HTERT RPE-1 (cell line): ENCODE measurements around the gene RTN4RL1.

Source experiments
- in situ Hi-C: fragments of 300-500 bp; cut with MboI; formaldehyde crosslinking; loops from 4 replicates; pipeline ENCODE4 v1.14.3; 2020; ENCODE audit warnings: low sequenced_read_pairs

RTN4RL1 gene

DNA sequence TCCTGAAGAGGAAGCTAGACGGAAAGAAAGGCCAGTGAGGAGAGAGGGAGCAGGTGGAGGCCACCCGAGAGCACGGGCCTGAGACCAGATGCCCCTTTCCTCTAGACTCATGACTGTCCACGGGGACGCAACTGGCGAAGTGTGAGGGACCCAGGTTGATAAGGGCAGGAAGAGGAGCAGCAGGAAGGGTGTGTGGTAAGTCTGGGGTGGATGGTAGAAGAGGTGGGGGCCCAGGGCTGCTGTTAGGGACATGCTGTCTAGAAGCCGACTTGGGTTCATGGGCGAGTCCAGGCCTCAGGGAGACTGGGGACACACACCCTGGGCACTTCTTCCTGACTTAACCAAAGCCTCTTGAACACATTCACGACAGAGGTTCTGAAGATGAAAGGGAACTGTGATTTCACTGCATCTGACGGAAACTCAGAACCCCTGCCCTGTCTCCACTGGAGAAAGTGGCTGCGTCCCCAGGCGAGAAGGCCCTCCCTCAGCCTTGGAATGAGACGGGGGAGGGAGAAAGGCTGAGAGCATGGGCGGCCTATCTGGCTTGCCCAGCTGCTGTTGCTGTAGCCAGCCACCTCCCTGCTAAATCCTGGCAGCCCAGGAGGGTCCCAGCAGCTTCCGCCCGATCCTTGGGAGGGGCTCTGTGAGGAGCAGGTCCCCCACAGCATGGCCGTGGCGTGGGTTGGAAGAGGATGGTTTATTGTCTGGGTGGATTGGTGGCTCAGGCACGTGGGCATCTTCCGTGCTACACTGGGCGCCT lies 35.7 kb upstream of the RTN4RL1 start:
- in situ Hi-C loops, result loop anchor here (25.0 kb wide), 1 partner anchor 176 kb away; no protein-coding TSS in a partner anchor

- in situ Hi-C loops, result loop anchor here (25.0 kb wide), 1 partner anchor 177 kb away; no protein-coding TSS in a partner anchor
Measured at GRCh38 chr17:2060385-2060658, 35.2 kb upstream of the RTN4RL1 start.

DNA sequence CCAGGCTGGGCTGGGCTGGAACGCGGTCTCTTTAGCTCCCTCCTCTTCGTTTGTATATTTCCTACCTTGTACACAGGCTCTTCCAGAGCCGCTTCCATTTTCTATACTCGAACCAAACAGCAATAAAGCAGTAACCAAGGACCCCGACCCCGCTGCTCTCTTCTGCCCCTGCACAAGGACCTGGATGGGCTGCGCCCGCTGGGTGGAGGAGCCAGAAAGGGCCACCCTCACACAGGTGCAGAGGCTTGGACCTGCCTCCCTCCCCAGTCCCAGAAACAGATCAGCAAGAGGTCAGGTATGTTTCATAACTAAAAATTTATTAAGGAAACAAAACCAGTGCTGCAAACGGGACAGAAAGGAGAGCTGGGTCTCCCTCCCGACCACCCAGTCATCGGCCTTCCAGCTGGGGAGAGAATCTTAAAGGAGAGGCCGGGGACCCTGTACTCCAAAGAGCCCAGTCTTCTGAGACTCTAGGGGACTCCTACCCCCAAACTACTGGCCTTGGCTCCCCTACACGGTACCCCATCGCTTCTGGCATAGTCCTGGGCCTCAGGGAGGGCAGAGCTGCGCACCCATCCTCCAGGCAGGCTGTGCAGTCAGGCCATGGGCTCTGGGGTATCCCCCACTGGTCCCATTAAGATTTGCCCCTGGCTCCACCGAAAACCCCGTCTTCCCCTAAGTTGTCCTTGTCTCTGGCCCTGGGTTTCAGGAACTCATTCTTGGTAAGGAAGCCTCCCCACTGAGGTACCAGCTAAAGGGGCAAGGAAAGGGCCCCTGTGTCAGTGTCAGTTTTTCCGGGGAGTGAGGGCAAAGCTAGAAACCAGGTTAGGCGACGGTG lies 34.6 kb upstream of the RTN4RL1 start:
- in situ Hi-C loops, result loop anchor here (25.0 kb wide), 1 partner anchor 178 kb away; no protein-coding TSS in a partner anchor

DNA sequence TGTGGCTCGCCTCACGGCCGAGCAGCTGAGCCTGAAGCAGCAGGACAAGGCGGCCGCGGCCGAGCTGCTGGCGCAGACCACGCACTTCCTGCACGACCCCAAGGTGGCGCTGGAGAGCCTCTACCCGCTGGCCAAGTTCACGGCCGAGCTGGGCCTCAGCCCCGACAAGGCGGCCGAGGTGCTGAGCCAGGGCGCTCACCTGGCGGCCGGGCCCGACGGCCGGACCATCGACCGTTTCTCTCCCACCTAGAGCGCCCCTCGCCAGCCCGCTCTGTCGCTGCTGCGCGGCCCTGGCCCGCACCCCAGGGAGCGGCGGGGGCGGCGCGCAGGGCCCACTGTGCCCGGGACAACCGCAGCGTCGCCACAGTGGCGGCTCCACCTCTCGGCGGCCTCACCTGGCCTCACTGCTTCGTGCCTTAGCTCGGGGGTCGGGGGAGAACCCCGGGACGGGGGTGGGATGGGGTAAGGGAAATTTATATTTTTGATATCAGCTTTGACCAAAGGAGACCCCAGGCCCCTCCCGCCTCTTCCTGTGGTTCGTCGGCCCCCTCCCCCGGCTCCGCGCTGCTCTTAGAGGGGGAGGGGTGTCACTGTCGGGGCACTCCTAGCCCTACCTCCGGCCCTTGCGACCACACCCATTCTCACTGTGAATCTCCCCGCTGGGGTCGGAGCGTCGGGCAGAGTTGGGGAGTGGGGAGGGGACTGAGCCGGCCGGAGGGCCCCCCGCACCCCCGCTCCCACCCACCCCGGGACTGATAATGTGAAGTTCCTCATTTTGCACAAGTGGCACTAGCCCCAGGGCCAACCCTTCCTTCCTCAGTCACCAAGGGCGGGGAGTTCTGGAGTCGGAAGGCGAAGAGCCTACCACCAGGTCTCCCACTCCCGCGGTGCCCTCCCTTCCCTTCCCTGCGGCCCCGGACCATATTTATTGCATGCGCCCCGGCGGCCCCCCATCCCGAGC lies 33.7 kb upstream of the RTN4RL1 start:
- in situ Hi-C loops, result loop anchor here (25.0 kb wide), 1 partner anchor 178 kb away; no protein-coding TSS in a partner anchor

DNA sequence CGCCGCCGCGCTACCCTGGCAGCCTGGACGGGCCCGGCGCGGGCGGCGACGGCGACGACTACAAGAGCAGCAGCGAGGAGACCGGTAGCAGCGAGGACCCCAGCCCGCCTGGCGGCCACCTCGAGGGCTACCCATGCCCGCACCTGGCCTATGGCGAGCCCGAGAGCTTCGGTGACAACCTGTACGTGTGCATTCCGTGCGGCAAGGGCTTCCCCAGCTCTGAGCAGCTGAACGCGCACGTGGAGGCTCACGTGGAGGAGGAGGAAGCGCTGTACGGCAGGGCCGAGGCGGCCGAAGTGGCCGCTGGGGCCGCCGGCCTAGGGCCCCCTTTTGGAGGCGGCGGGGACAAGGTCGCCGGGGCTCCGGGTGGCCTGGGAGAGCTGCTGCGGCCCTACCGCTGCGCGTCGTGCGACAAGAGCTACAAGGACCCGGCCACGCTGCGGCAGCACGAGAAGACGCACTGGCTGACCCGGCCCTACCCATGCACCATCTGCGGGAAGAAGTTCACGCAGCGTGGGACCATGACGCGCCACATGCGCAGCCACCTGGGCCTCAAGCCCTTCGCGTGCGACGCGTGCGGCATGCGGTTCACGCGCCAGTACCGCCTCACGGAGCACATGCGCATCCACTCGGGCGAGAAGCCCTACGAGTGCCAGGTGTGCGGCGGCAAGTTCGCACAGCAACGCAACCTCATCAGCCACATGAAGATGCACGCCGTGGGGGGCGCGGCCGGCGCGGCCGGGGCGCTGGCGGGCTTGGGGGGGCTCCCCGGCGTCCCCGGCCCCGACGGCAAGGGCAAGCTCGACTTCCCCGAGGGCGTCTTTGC lies 32.8 kb upstream of the RTN4RL1 start:
- in situ Hi-C loops, result loop anchor here (25.0 kb wide), 1 partner anchor 179 kb away; no protein-coding TSS in a partner anchor

GRCh38 chr17:2057175-2057759 lies 32.1 kb upstream of the RTN4RL1 start:
- in situ Hi-C loops, result loop anchor here (25.0 kb wide), 1 partner anchor 180 kb away; no protein-coding TSS in a partner anchor

- in situ Hi-C loops, result loop anchor here (25.0 kb wide), 1 partner anchor 181 kb away; no protein-coding TSS in a partner anchor
Measured at GRCh38 chr17:2056206-2057174, 31.4 kb upstream of the RTN4RL1 start.

DNA sequence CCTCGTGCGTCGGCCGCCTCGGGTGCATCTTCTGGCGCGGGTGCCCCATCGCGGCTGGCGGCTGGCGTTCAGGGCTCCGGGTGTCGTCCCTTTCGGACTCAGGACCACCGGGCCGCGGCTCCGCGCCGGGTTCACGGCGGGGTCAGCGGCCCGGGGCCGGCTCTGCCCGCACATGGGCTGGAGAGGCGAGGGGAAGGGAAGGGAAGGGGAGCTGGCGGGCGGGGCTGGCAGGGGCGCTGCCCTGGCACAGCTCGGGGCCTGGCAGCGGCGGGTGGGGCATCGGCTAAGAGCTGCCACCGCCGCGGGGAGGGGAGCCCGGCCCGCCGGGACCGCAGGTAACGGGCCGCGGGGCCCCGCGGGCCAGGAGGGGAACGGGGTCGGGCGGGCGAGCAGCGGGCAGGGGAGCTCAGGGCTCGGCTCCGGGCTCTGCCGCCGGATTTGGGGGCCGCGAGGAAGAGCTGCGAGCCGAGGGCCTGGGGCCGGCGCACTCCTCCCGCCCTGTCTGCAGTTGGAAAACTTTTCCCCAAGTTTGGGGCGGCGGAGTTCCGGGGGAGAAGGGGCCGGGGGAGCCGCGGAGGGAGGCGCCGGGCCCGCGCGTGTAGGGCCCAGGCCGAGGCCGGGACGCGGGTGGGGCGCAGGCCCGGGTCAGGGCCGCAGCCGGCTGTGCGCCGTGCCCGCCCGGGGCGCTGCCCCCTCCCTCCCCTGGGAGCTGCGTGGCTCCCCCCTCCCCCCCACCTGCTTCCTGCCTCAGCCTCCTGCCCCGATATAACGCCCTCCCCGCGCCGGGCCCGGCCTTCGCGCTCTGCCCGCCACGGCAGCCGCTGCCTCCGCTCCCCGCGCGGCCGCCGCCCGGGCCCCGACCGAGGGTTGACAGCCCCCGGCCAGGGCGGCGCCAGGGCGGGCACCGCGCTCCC lies 30.4 kb upstream of the RTN4RL1 start:
- in situ Hi-C loops, result loop anchor here (25.0 kb wide), 1 partner anchor 182 kb away; no protein-coding TSS in a partner anchor

DNA sequence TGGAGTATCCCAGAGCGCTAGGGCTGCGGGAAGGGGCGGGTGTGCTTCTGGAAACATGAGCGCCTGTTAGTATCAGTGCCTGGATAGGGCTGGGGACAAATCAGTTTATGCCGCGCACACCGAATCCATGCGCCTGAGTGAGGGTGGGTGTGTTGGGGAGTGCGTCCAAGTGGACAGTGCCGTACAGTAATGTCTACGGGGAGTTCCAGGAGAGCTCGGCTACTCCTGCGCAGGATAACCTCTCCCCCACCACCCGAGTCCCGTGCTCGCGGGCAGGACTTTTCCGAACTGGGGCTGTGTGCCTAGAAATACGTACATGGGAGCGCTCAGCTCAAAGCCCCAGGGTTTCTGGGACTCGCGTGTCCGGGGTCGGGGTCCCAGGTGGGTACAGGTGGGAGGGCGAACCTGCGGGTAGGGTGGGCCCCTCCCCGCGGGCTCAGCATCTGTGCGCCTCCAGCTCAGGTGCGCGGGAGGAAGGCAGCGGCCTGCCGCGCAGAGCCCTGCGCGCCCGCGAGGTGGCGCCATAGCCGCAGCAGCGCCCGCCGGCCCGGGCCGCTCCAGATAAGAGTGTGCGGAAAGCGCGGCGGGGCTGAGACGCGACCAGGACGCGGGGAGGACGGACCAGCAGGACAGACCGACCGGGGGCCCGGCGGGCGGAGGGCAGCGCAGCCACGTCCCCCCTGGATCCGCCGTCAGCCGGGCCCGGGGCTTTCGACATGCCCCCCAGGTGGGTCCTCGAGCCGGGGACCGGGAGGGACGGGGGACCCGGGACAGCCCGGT lies 29.6 kb upstream of the RTN4RL1 start, which contains the start of gene HIC1:
Gene HIC1, plus strand, starts transcription at position 592 of the 780 bp plus-strand sequence. CDS start 1,588 bp downstream, outside the sequence.
- in situ Hi-C loops, result loop anchor here (25.0 kb wide), 1 partner anchor 183 kb away; no protein-coding TSS in a partner anchor

DNA sequence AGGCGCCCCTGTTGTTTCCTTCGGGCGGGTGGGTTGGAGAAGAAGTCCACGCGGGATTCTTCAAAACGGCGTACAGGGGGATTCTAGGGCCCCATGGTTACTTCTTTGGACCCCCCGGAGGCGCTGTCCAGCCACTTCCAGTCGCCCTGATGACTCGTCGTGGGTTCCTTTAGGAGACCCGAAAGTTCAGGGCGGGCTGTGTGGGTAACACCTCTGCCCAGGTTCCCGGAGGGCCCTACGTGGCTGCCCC lies 29.1 kb upstream of the RTN4RL1 start:
- in situ Hi-C loops, result loop anchor here (25.0 kb wide), 1 partner anchor 183 kb away; no protein-coding TSS in a partner anchor

- in situ Hi-C loops, result loop anchor here (25.0 kb wide), 1 partner anchor 184 kb away; no protein-coding TSS in a partner anchor
Measured at GRCh38 chr17:2053380-2054261, 28.5 kb upstream of the RTN4RL1 start.

- in situ Hi-C loops, result loop anchor here (25.0 kb wide), 1 partner anchor 185 kb away; no protein-coding TSS in a partner anchor
Measured at GRCh38 chr17:2051933-2052559, 26.9 kb upstream of the RTN4RL1 start.

DNA sequence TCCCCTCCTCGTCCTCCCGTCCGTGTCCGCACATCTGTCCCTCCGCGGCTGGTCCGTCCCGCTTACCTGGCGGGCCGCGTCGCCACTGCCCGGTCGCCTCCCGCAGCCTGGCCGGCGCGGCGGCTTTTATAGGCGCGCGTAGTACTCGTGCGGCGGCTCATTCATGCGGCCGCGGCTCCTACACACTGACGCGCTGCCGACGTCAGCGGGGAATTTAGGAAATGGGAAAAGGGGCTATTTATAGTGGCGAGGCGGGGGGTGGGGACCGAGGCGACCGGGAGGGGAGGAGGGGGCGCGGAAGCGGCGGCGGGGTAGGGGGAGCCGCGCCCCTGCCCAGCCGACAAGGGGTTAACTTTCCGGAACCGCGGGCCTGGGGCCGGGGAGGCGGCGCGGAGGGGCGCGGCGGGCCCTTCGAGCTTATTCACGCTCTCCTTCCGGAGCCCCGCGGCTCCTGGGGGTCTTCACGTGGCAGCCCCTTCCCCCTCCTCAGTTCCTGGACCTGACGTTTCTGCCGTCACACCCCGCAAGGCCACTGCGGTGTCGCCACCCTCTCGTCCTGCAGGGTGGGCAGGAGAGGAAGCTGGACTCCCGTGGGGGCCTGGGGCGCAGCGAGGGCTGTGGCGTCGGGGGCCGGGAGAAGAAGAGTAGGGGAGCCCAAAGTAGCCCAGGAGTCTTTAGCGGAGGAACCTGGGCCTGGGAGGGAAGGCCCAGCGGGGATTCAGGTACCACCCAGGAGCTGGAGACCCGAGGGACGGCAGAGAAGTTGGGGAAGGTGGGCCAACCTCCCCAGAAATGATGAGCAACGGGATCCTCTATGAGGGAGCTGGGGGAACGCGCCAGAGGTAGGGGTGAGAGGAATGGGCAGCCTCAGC lies 26.2 kb upstream of the RTN4RL1 start:
- in situ Hi-C loops, result loop anchor here (25.0 kb wide), 1 partner anchor 186 kb away; no protein-coding TSS in a partner anchor
